ENCODE data around the gene TJP1. TPM values are rescaled to one million over a fixed set of nuclear protein-coding genes. Genes with fewer than 3 reads are reported as not detected.

Gene TJP1
- total RNA-seq, 1 experiment from 2014 or later = 181 TPM

DNA sequence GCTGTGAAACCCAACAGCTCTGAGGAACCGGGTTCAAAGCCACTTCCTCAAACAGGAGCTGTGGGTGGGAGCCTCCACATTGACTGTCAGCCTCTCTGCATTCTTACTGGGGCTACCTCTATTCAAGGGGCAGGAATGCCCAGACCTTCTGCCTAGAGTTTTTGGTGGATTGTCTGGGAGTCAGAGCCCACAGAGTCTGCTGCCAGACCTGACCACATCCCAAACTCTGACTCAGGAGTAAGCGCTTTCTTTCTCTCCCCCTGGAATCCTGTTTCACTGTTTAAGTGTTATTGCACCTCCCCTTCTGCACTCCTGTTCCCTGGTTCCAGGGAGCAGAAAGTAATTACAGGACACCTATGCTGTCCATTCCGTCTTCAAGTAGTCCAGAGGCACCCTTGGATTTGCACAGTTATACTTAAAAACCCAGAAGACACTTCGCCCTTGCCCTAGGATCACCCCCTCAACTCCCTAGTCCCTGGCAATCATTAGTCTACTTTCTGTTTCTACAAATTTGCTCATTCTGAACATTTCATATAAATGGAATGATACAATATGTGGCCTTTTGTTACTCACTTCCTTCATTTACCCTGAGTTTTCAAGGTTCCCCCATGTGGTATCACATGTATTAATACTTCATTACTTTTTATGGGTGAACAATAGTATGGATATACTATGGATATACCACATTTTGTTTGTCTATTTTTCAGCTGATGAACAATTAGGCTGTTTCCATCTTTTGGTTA is 37.9 kb upstream of the TJP1 start:
- intact Hi-C loops (cut with micrococcal nuclease; ENCODE audit: unreplicated experiment) = loop anchor here (5.0 kb wide), 2 partner anchors 38 to 67 kb away; partner anchors contain the start of gene TJP1
- Mint-ChIP-seq H3K27ac (ENCODE audit: unreplicated experiment) (no peak overlapping the region), H3K36me3 (ENCODE audit: insufficient read depth, unreplicated experiment) (no peaks in the 10 kb centered on the region), H3K27me3 (ENCODE audit: insufficient read depth, unreplicated experiment) (no peaks in the 10 kb centered on the region), H3K4me1 (ENCODE audit: low read depth, unreplicated experiment) (peaks cover 7% of the 10 kb centered on the region), H3K4me3 (ENCODE audit: unreplicated experiment) (no peak overlapping the region), H3K9me3 (ENCODE audit: unreplicated experiment) (no peaks in the 10 kb centered on the region)
- BruUV-seq (replicated peaks) = no TSS peak
- CTCF ChIA-PET = interaction anchor here (2.0 kb wide), 1 partner anchor 65 kb away, joined by 10 read pairs; no protein-coding TSS in a partner anchor
- Histone ChIP-seq H3K36me3 (ENCODE audit: control insufficient read depth, insufficient read depth, low read length) (no peaks in the 10 kb centered on the region), H3K4me3 (ENCODE audit: low read depth, low read length) (no peak overlapping the region), H3K4me1 (peaks cover 5% of the 10 kb centered on the region; the same call in 1 of the 2 replicates), H3K27me3 (replicated peaks; ENCODE audit: control insufficient read depth, insufficient read depth, low read length) (no peaks in the 10 kb centered on the region), H3K9me3 (no peaks in the 10 kb centered on the region)
- no peak for DNase-seq
- TF ChIP-seq CTCF (IDR thresholded peaks at IDR 0.05; ENCODE audit: insufficient read depth in 1 of 2, low read depth in 1 of 2, low read length in 1 of 2, severe bottlenecking in 1 of 2, unreplicated experiment in 1 of 2) = no peak
- POLR2A ChIA-PET = no interaction called here

- H3K4me1 Mint-ChIP-seq (ENCODE audit: low read depth, unreplicated experiment) = peaks cover under 1% of the 10 kb centered on the region
- no peaks in the 10 kb centered on the region for H3K27me3 Mint-ChIP-seq (ENCODE audit: insufficient read depth, unreplicated experiment)
- BruUV-seq (replicated peaks) = no TSS peak
- Histone ChIP-seq H3K27me3 (replicated peaks; ENCODE audit: control insufficient read depth, insufficient read depth, low read length) (no peaks in the 10 kb centered on the region), H3K4me3 (ENCODE audit: low read depth, low read length) (no peak overlapping the region), H3K36me3 (ENCODE audit: control insufficient read depth, insufficient read depth, low read length) (no peaks in the 10 kb centered on the region), H3K4me1 (peaks cover under 1% of the 10 kb centered on the region; the same call in 1 of the 2 replicates), H3K9me3 (no peaks in the 10 kb centered on the region)
- H3K9me3 Mint-ChIP-seq (ENCODE audit: unreplicated experiment) = no peaks in the 10 kb centered on the region
- DNase-seq = no peak
- H3K27ac Mint-ChIP-seq (ENCODE audit: unreplicated experiment) = no peak overlapping the region
- no peaks in the 10 kb centered on the region for H3K36me3 Mint-ChIP-seq (ENCODE audit: insufficient read depth, unreplicated experiment)
- intact Hi-C loops (cut with micrococcal nuclease; ENCODE audit: unreplicated experiment) = no loop called here
- no peak for TF ChIP-seq CTCF (IDR thresholded peaks at IDR 0.05; ENCODE audit: insufficient read depth in 1 of 2, low read depth in 1 of 2, low read length in 1 of 2, severe bottlenecking in 1 of 2, unreplicated experiment in 1 of 2)
- POLR2A ChIA-PET = no interaction called here
- no peak overlapping the region for H3K4me3 Mint-ChIP-seq (ENCODE audit: unreplicated experiment)
- CTCF ChIA-PET = interaction anchor here (0.6 to 2.0 kb wide), 2 partner anchors 66 to 216 kb away, joined by 3 to 10 read pairs; no protein-coding TSS in a partner anchor
Measured at GRCh38 chr15:29859293-29859692, 37.0 kb upstream of the TJP1 start.

GRCh38 chr15:29857221-29857789 is 35.0 kb upstream of the TJP1 start:
- CTCF ChIA-PET = no interaction called here
- intact Hi-C loops (cut with micrococcal nuclease; ENCODE audit: unreplicated experiment) = no loop called here
- no peak overlapping the region for H3K4me3 Mint-ChIP-seq (ENCODE audit: unreplicated experiment)

More at GRCh38 chr15:29857221-29857789, 35.0 kb upstream of the TJP1 start:
- Histone ChIP-seq H3K9me3 (no peaks in the 10 kb centered on the region), H3K27me3 (replicated peaks; ENCODE audit: control insufficient read depth, insufficient read depth, low read length) (no peaks in the 10 kb centered on the region), H3K36me3 (ENCODE audit: control insufficient read depth, insufficient read depth, low read length) (no peaks in the 10 kb centered on the region), H3K4me3 (ENCODE audit: low read depth, low read length) (no peak overlapping the region), H3K4me1 (no peaks in the 10 kb centered on the region)
- no peaks in the 10 kb centered on the region for H3K36me3 Mint-ChIP-seq (ENCODE audit: insufficient read depth, unreplicated experiment)
- H3K4me1 Mint-ChIP-seq (ENCODE audit: low read depth, unreplicated experiment) = no peaks in the 10 kb centered on the region
- BruUV-seq (replicated peaks) = no TSS peak
- H3K27ac Mint-ChIP-seq (ENCODE audit: unreplicated experiment) = no peak overlapping the region
- H3K9me3 Mint-ChIP-seq (ENCODE audit: unreplicated experiment) = no peaks in the 10 kb centered on the region
- no peak for TF ChIP-seq CTCF (IDR thresholded peaks at IDR 0.05; ENCODE audit: insufficient read depth in 1 of 2, low read depth in 1 of 2, low read length in 1 of 2, severe bottlenecking in 1 of 2, unreplicated experiment in 1 of 2)
- no peaks in the 10 kb centered on the region for H3K27me3 Mint-ChIP-seq (ENCODE audit: insufficient read depth, unreplicated experiment)
- no peak for DNase-seq
- POLR2A ChIA-PET = interaction anchor here (0.7 kb wide), 1 partner anchor 16 kb away, joined by 3 read pairs; no protein-coding TSS in a partner anchor
